BLaER1 treated with 17β-estradiol and CSF1 and Interleukin-3, amounts not matched to agents 10 nM and 100 nM (cell line): ENCODE data around the gene BCAS3.
"Not testable (repeated sequence)": the region's sequence is repeated elsewhere in the genome, so short reads cannot be mapped to it uniquely, and the experiment has no call there.

Source experiments
- H3K27ac ChIP-seq, 11 experiments: shearing (Covaris generic); formaldehyde crosslinking; 2 replicates each; pipeline ENCODE4 v1.8.1; 2022
- H3K27me3 ChIP-seq, 11 experiments: shearing (Covaris generic); formaldehyde crosslinking; 2 replicates each; pipeline ENCODE4 v1.8.1; 2022
- H3K36me3 ChIP-seq, 11 experiments: shearing (Covaris generic); formaldehyde crosslinking; 2 replicates each; pipeline ENCODE4 v1.8.1; 2022
- H3K4me1 ChIP-seq, 10 experiments: shearing (Covaris generic); formaldehyde crosslinking; 2 replicates each; pipeline ENCODE4 v1.8.1; 2022
- H3K4me2 ChIP-seq, 11 experiments: shearing (Covaris generic); formaldehyde crosslinking; 2 replicates each; pipeline ENCODE4 v1.8.1; 2022
- H3K4me3 ChIP-seq, 10 experiments: shearing (Covaris generic); formaldehyde crosslinking; 2 replicates each; pipeline ENCODE4 v1.8.1; 2022
- H3K9ac ChIP-seq, 11 experiments: shearing (Covaris generic); formaldehyde crosslinking; 2 replicates each; pipeline ENCODE4 v1.8.1; 2022
- H3K9me3 ChIP-seq, 11 experiments: shearing (Covaris generic); formaldehyde crosslinking; replicated peaks in 1 of 11; 2 replicates each; pipeline ENCODE4 v1.8.1; 2022
- H4K20me1 ChIP-seq, 11 experiments: shearing (Covaris generic); formaldehyde crosslinking; 2 replicates each; pipeline ENCODE4 v1.8.1; 2022
- Cebpa-rat ChIP-seq, 11 experiments: shearing (Covaris generic); IDR thresholded peaks; 2 replicates each; pipeline ENCODE4 v1.8.1; 2022

BCAS3 gene

DNA sequence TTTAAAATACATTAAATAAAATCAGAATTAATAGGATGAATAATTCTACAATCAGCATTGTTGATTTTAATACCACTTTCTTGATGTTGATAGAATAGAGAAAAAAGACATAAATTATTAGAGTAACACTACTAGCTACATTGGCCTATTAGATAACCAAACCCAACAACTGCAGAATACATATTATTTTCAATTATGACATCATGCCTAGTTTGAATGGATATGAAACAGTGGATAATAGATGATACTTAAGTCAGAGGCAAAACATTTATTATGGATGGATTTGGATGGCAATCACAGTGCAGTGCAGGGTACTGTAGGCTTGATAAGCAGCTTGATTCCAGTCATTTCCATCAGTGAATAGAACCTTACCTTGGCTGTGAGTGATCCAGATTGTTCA is 293.1 kb downstream of the BCAS3 start:
- Histone ChIP-seq H3K9me3 (peaks cover 0 to 8% (median 0%) of the 10 kb centered on the region in 11 experiments; a peak in 5 of 22 replicates), H4K20me1 (no peaks in the 10 kb centered on the region), H3K9ac (no peak overlapping the region), H3K36me3 (no peaks in the 10 kb centered on the region), H3K4me3 (no peak overlapping the region), H3K4me1 (peaks cover 0 to 10% (median 6%) of the 10 kb centered on the region in 10 experiments; a peak in 10 of 20 replicates), H3K4me2 (no peak overlapping the region), H3K27ac (no peak overlapping the region), H3K27me3 (no peaks in the 10 kb centered on the region)
- no peak for TF ChIP-seq Cebpa-rat (IDR thresholded peaks at IDR 0.05)

DNA sequence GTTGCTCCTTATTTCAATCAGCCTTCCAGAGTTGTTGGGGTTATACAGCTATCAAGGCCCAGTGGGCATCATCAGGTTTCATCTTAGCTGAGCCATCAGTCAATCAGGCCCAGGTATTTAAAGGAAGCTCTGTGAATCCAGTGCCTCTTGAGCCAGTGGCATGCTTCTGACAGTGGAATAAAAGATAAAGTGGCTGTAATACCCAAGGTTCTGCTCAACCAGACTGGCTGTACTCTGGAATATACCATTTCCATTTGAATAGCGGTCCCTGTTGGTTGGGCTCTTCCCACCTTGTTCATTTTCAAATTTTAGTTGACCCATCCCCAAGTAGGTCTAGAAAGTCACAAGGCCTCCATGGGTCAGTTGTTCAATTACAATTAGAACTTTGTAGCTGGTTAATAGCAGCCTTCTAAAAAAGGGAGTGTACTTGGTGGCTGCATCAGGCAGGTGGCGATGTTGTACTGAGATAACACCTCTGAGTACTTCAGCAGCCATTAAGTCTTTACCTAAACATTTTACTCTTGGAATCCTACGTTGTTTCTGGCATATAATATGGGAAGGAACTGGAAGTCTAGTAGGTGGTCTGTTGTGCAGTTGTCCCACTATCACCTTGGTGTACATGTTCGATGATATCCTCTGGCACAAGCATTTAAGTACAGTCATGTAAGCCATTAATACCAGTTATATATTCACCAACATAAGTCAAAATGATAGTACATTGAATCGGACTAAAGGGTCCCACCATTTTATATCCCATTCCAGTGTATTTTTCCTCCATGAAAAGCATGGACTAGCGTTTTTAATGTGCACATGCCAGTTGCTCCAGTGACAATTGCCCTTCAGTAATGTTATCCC is 294.1 kb downstream of the BCAS3 start:
- no peak overlapping the region for H3K27ac ChIP-seq
- H4K20me1 ChIP-seq, result no peaks in the 10 kb centered on the region
- no peaks in the 10 kb centered on the region for H3K36me3 ChIP-seq
- no peaks in the 10 kb centered on the region for H3K27me3 ChIP-seq
- H3K9ac ChIP-seq, result no peak overlapping the region
- H3K4me1 ChIP-seq, result peaks cover 0 to 10% (median 6%) of the 10 kb centered on the region in 10 experiments; a peak in 10 of 20 replicates
- H3K4me2 ChIP-seq, result no peak overlapping the region
- no peak overlapping the region for H3K4me3 ChIP-seq
- TF ChIP-seq Cebpa-rat (IDR thresholded peaks at IDR 0.05), result no peak
- H3K9me3 ChIP-seq, result peaks cover under 1 to 13% (median 3%) of the 10 kb centered on the region in 11 experiments; a peak in 21 of 22 replicates

DNA sequence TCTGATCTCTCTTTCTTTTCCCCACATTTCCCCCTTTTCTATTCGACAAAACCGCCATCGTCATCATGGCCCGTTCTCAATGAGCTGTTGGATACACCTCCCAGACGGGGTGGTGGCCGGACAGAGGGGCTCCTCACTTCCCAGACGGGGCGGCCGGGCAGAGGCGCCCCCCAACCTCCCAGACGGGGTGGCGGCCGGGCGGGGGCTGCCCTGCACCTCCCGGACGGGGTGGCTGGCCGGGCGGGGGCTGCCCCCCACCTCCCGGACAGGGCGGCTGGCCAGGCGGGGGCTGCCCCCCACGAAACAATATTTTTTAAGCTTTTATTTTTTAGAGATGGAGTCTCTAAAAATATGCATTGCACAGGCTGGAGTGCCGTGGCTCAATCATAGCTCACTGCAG is 299.2 kb downstream of the BCAS3 start:
- not testable (repeated sequence) for H3K36me3 ChIP-seq, H4K20me1 ChIP-seq, H3K27me3 ChIP-seq, H3K9ac ChIP-seq, H3K4me3 ChIP-seq, H3K4me2 ChIP-seq, H3K27ac ChIP-seq
- peaks cover 0 to 10% (median 6%) of the 10 kb centered on the region in 10 experiments; a peak in 10 of 20 replicates for H3K4me1 ChIP-seq
- peaks cover 5 to 11% (median 7%) of the 10 kb centered on the region in 11 experiments for H3K9me3 ChIP-seq

DNA sequence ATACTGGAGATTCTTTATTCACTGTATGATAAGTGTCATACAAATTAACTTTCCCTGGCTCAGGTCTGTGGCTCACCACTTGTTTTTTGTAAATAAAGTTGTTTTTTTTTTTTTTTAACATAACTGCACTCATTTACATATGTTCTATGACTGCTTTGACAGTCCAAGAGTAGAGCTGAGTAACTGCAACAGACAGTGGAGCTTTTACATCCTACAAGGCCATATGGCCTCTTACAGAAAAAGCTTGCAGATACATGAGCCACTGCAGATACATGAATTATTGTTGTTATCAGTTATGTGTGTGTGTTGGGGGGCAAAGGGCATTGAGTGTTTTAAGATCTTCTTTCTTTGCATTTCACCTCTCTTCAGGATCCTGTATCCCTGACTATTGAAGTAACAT is 311.7 kb downstream of the BCAS3 start:
- no peak overlapping the region for H3K4me3 ChIP-seq
- TF ChIP-seq Cebpa-rat (IDR thresholded peaks at IDR 0.05), result no peak
- H3K27ac ChIP-seq, result no peak overlapping the region
- H3K4me2 ChIP-seq, result no peak overlapping the region
- H3K27me3 ChIP-seq, result no peaks in the 10 kb centered on the region
- no peak overlapping the region for H3K9ac ChIP-seq
- no peaks in the 10 kb centered on the region for H3K9me3 ChIP-seq
- no peaks in the 10 kb centered on the region for H3K36me3 ChIP-seq
- no peaks in the 10 kb centered on the region for H4K20me1 ChIP-seq
- no peaks in the 10 kb centered on the region for H3K4me1 ChIP-seq

DNA sequence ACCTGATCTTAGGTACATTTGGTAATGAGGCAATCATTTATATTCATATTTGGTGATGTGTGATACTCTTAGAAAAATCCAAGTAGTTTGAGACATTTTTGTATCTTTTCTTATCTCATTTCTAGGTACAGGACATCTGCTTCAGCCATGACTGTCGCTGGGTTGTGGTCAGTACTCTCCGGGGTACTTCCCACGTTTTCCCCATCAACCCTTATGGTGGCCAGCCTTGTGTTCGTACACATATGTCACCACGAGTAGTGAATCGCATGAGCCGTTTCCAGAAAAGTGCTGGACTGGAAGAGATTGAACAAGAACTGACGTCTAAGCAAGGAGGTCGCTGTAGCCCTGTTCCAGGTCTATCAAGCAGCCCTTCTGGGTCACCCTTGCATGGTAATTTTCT is 312.2 kb downstream of the BCAS3 start:
- TF ChIP-seq Cebpa-rat (IDR thresholded peaks at IDR 0.05), result no peak
- H4K20me1 ChIP-seq, result no peaks in the 10 kb centered on the region

DNA sequence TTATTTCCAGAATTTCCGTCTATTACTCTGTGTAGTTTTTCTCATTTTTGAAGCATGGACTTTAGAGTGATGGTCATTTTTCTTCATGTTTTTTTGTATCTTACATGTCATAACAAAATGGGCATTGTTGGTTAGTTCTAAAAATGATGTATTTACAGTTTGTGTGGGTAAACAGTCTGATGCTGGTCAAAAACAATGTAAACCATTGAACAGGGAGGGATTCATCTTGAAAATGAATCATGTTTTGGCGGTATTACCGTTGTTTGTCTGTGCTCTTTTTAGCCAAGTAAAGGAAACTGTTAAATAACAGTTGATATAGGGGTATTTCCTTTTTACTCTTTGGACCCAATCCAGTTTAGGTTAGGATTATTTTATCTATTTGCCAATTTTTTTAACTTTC is 315.8 kb downstream of the BCAS3 start:
- Histone ChIP-seq H3K27ac (no peak overlapping the region), H3K36me3 (no peaks in the 10 kb centered on the region), H3K4me2 (peak overlapping the region in 1 of 11 experiments; percentile 26; a peak in 1 of 22 replicates), H3K4me3 (no peak overlapping the region), H3K9me3 (no peaks in the 10 kb centered on the region), H3K4me1 (no peaks in the 10 kb centered on the region), H3K27me3 (no peaks in the 10 kb centered on the region), H3K9ac (no peak overlapping the region), H4K20me1 (no peaks in the 10 kb centered on the region)
- no peak for TF ChIP-seq Cebpa-rat (IDR thresholded peaks at IDR 0.05)

More for the DNA sequence above, 312.2 kb downstream of the BCAS3 start:
- Histone ChIP-seq H3K4me1 (no peaks in the 10 kb centered on the region), H3K4me2 (no peak overlapping the region), H3K4me3 (no peak overlapping the region), H3K27me3 (no peaks in the 10 kb centered on the region), H3K27ac (no peak overlapping the region), H3K9me3 (no peaks in the 10 kb centered on the region), H3K9ac (no peak overlapping the region), H3K36me3 (no peaks in the 10 kb centered on the region)

DNA sequence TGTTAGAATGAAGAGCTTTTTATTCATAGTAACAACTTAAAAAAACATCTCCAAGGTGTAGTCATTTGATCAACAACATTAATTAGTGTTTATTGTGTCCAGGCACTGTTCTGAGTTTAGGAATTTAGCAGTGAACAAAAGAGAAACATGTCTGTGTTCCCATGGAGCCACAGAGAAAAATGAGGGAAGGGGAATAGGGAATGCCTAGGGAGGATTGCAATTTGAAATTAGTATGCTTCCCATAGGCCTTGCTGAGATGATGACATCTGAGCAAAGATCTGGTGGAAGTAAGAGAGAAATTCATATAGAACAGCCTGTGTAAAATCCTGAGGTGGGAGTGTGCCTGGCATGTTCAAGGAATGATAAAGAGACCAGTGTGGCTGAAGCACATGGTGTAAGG is 318.0 kb downstream of the BCAS3 start:
- TF ChIP-seq Cebpa-rat (IDR thresholded peaks at IDR 0.05), result no peak
- Histone ChIP-seq H3K27me3 (no peaks in the 10 kb centered on the region), H3K36me3 (no peaks in the 10 kb centered on the region), H3K4me3 (no peak overlapping the region), H4K20me1 (no peaks in the 10 kb centered on the region), H3K4me1 (no peaks in the 10 kb centered on the region), H3K9me3 (no peaks in the 10 kb centered on the region), H3K27ac (no peak overlapping the region), H3K9ac (no peak overlapping the region), H3K4me2 (no peak overlapping the region)

DNA sequence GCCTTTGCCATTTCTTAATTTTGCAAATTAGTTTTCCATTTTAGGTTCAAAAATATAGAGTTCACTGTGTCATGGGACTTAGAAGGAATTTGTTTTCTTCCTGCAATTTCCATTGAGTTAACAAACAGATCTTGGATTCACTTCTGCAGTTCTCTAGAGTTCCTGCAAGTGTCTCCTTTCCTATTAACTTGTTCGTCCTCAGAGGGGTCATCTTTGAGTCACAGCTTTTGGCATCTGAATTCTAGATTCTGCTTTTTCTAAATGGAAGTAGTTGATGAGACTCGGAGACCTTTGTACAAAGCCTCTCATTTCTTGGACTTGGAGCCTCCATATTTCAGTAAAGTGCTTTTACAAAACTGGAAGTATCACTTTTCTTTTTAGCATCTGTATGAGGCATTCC is 323.3 kb downstream of the BCAS3 start:
- Histone ChIP-seq H3K4me2 (no peak overlapping the region), H4K20me1 (no peaks in the 10 kb centered on the region), H3K27me3 (no peaks in the 10 kb centered on the region), H3K36me3 (no peaks in the 10 kb centered on the region), H3K9ac (no peak overlapping the region), H3K4me3 (no peak overlapping the region), H3K9me3 (no peaks in the 10 kb centered on the region), H3K27ac (no peak overlapping the region), H3K4me1 (no peaks in the 10 kb centered on the region)
- no peak for TF ChIP-seq Cebpa-rat (IDR thresholded peaks at IDR 0.05)

DNA sequence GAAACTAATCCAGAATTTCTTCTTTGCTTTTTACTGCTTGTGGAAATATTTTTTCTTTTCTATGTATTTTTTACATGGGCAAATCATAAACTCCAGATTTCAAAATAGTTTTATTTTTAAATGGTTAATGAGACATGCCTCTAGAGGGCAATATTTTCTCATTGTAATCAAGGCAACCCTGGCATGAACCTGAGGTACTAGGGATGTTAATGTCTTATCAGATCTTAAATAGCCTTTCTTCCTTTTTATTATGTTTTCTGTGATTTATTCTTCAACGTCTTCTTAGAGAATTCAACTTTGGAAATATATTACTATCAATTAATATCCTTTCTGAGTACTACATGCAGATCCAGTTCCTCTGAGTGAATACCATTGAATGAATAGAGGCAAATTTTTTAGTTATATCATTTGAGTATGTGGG is 324.7 kb downstream of the BCAS3 start:
- Histone ChIP-seq H3K4me1 (no peaks in the 10 kb centered on the region), H3K9ac (no peak overlapping the region), H3K27ac (no peak overlapping the region), H3K9me3 (no peaks in the 10 kb centered on the region), H3K27me3 (no peaks in the 10 kb centered on the region), H3K36me3 (no peaks in the 10 kb centered on the region), H4K20me1 (no peaks in the 10 kb centered on the region), H3K4me3 (no peak overlapping the region), H3K4me2 (no peak overlapping the region)
- no peak for TF ChIP-seq Cebpa-rat (IDR thresholded peaks at IDR 0.05)

DNA sequence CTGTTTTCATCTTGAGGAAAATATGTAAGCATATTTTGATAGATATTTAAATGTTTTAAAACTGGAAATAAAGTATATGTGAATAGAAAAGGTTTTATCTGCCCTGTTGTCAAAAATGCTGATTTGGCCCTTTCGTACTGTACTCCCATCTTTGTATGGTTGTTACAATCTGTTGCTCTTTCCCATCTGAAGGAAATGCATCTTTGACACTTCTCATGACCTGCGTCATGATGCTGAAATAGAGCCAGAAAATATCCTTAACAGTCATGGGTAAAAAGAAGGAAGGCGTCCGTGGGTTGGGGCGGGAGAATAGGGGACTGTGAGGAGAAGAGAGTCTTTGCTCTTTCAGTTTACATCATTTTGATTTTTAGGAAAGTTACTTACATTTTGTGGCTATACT is 327.7 kb downstream of the BCAS3 start:
- no peak for TF ChIP-seq Cebpa-rat (IDR thresholded peaks at IDR 0.05)
- Histone ChIP-seq H4K20me1 (no peaks in the 10 kb centered on the region), H3K4me3 (no peak overlapping the region), H3K9me3 (no peaks in the 10 kb centered on the region), H3K27ac (no peak overlapping the region), H3K27me3 (no peaks in the 10 kb centered on the region), H3K9ac (no peak overlapping the region), H3K4me2 (no peak overlapping the region), H3K36me3 (no peaks in the 10 kb centered on the region), H3K4me1 (no peaks in the 10 kb centered on the region)

DNA sequence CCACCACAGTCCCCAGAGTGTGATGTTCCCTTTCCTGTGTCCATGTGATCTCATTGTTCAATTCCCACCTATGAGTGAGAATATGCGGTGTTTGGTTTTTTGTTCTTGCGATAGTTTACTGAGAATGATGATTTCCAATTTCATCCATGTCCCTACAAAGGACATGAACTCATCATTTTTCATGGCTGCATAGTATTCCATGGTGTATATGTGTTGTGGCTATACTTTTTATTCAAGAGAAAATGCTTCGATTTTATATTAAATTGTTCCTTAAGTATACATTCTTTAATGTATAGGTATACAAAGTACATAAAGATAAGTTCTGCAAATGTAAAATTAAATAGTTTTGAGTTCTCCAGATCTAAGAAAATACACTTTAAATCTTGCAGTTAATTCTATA is 328.3 kb downstream of the BCAS3 start:
- not testable (repeated sequence) for H3K4me2 ChIP-seq, H4K20me1 ChIP-seq, H3K9ac ChIP-seq, H3K27me3 ChIP-seq, H3K4me1 ChIP-seq, H3K36me3 ChIP-seq, H3K4me3 ChIP-seq, H3K9me3 ChIP-seq, H3K27ac ChIP-seq
